Stimulated activated CD4-positive, alpha-beta T cell treated with anti-CD3 and anti-CD28 coated beads, Interleukin-1b, Interleukin-23, amount 100 ng/mL, for 4 hours (primary cell): ENCODE data around the gene COL5A2.

Source experiments
- DNase-seq, 2 donors: peaks; one replicate each; pipeline ENCODE4 v3.0.0-alpha.2; 2020; ENCODE audit warnings: low read depth in 2 of 2

Gene COL5A2

DNA sequence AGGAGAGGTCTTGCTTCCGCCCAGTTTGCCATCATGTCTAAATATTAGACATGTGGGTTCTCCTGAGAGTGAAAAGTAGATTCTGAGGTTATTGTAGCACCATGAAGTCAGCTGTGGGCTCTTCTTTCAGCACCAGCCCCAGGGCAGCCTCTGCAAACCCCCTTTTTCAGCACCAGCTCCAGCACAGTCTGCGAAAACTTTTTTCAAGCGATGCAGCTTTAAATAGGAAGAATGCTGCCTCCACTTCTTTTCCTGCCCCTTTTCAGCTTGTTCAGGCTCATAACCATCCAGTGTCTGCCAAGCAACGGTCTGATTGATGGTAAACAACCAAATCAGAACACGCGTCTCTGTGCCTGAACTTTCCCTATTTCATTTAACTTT, at the start of gene COL5A2:
Gene COL5A2, minus strand, starts transcription at position 192 of the 381 bp plus-strand sequence. Its CDS starts 157 bp downstream, at position 35.
- no peak for DNase-seq

DNA sequence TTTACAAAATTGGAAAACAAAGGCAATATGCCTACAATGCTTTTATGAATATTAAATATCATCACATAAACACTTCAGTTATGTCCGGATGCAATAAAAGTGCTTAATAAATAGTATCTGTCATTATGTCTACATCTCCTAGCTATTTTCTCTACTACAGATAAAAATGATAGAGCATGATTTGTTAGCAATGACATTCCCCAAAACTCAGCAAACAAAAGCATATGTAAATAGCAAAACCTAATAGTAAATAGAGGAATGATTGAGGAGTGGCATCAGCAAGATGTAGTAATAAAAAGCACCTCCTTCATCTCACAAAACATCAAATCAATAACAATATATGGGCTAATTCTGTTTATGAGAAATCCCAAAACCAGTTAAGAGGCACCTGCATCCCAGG, 46.5 kb upstream of the COL5A2 start:
- no peak for DNase-seq

DNA sequence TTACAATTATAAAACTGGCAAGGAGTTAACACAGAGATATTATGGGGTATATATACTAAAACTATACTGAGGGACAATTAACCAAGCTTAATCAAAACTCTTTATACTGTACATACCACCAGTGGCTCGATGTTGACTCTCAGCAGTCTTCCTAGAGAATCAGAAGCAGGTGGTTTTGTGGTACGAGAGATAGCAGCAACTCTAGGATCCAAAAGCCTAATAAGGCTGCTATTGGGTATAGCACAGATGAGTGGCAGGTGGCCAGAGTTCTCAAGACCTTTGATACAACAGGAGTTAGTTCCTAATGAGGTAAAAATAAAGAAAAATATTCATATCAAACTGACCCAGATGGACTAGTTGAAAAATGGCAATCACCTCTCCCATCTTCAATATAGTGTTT, 45.5 kb upstream of the COL5A2 start:
- no peak for DNase-seq

DNA sequence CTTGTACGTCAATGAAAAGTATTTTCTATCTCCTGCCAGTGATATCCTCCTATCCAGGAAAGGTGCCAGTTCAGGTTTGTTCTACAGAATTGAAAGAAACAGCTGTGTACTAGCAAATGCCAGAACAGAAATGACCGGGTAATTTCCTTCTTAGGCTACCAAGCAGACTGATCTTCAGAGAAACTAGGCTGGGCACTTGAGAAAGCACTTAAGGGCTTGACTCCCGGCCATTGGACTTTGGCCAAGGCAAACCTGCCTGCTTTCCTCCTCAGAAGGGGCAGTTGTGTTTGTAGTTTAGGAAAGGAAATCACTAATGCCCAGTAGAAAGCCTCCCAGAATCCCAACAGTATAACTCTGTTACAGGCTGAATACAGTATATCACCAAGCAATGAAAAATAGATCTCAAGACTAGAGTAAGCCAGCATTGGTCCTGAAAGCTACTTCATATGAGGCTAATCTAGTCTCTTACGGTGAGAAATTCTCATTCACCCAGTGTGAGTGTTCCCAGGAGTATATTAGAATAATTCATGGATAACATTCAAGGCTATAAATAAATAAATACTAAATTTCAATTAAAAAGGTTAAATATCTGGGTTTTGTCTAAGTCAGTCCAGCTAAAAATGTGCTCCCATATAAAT, 43.0 kb upstream of the COL5A2 start:
- no peak for DNase-seq

DNA sequence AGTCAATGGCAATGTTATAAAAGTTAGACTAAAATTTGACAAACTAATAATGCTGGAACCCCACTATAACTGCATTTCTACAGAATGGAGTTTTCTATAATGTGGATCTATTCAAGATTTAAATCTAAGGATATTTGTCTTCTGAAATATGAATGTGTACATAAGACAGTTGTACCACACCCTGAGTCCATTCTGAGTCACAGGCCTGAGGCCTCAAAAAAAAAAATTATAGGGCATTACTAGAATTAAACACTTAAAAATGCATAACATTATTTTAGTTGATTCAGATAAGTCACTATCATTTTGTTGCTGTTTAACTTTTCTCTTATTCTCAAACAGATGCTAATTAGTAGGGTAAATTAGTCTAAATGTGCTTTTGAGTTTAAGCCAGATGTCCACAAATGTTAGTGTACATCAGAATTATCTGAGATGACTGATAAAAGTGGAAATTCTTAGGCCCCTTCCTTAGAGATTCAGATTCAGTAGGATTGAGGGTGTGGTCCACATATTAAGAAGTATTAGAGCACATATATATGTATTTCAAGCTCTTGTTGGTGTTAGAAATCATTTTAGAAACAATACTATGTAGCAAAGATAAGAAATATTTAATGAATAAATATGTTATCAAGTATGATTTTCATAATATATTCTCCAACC, 42.4 kb upstream of the COL5A2 start:
- DNase-seq: no peak

DNA sequence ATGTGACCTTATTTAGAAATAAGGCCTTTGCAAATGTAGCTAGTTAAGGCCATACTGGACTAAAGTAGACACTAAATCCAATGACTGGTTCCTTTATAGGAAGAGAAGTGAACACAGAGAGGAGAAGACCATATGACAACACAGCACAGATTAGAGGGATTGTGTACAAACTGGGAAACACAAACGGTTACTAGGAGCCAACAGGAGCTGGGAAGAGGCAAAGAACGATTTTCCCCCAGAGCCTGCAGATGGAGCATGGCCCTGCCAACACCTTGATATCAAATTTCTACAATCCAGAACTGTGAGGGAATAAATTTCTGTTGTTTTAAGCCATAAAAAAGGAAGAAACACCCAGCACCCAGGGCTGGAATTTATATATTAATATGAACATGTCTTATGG, 38.7 kb upstream of the COL5A2 start:
- DNase-seq: no peak

DNA sequence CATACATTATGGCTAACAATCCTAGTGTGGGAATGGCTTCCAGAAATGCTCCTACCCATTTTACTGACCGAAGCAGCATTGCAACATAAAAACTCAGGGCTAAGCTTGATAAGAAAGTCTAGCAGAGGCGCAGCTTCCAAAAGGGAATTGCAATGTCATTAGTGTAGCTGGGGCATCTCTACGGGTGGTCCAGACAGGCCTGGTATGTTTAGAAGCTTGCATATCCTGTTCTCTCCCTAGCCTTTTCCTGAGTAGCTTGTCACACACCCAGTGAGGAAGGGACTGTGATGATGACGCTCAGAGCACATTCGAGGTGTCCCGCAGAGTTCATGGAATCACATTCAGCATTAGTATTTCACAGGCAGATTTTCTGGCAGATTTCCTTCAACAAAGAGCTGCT, 38.0 kb upstream of the COL5A2 start:
- DNase-seq: no peak

DNA sequence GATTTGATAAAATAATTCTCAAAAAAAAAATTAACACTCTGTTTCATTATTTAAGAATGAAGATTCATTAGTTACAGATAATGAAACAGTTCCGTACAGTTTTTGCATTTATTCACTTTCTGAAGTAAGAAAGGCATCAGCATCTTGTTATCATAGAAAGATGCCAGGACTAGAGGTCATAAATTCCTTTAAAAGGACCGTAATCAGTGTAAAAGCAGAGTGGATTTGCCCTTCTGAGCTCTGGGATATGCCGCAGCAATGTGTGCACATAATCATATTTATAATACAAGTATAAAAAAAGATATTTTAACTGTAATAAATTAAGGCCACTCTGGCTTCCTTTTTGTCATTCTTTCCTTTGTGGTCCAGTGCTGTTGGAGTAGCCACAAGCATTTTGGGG, 37.5 kb upstream of the COL5A2 start:
- no peak for DNase-seq

DNA sequence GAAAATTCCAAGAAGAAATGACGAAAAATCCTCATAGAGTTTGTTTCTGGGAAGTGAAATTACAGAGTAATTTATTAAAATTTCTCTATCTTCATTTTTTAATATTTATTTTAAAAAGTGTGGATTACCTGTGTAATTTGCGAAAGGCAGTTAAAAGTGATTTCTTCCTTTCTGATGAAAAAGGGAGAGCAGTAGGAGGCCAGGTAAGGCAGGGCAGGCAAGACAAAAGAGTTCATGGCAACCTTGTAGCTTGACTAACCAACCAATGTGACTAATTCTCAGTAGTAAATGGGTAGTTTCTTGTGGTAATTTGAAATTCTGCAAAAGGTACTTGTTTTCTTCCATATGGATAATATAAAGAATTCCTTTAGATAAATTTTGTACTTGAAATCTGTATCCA, 34.9 kb upstream of the COL5A2 start:
- no peak for DNase-seq

DNA sequence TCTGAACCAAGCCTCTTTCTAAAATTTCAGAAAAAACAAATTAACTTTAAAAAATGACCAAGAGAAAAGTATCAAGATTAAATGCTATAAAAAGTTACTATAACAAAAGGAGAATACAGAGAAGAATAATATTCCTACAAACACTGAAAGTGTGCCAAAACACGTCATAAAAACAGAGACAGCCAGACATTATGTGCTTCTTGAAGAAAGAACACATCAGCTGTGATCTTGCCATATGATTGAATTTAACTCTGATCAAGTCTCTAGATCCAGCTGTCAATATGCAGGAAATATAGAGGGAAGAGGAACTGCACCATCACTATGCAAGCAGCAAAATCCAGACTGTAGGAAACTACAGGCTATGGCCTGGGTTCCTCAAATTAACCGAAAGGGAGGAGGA, 33.7 kb upstream of the COL5A2 start:
- DNase-seq: no peak

DNA sequence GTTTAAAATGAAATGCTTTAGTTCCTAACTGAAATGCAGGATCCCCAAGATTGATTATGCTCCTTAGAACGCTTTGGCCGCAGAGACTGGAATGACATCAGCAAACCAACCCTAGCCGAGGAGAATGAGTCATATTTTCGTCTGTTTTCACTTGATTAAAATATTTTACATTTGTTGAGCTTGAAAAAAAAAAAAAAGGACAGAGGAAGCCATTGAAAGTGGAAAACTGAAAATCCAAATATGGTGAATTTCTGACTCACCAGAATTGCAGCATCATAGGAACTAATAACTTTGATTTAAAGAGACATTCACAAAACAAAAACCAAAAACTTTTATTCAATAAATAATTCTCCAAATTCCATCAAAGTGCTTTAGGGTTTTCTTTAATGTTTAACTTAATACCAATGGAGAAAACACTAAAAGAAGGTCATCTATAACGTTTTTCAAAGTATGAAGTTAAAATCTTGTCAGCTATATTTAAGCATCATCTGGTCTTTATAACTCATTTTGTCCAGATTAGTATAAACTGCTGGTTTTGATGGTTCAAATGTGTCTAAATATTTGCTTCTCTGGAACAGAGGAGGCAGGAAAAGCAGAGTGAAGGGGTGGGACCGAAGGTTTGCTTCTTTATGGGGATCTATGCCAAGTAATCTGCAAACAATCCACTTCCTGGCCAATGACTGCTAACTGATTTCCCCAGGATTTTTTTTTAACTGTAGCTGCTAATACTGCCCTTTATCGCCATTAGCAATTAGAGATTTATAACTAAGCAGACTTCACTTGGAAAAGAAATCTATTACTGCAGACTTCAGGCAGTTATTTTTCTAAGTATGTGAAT, 30.9 kb upstream of the COL5A2 start:
- DNase-seq: no peak

DNA sequence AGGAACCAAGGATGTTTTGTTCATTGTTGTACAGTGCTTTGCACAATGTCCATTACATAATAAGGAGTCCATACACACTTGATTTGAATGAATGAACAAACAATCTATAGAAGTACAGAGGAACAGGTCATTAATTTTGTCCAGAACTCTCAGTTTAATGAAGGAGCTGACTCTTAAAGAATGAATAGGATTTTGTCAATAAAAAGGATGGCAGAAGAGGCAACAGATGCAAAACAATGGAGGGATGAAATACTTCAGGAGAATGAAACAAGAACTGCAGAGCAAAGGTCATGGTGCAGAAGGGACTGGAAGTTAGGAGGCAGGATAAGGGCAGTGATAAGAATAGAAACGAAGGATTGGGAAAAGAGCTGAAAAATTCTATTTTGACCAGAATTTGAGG, 28.7 kb upstream of the COL5A2 start:
- no peak for DNase-seq

DNA sequence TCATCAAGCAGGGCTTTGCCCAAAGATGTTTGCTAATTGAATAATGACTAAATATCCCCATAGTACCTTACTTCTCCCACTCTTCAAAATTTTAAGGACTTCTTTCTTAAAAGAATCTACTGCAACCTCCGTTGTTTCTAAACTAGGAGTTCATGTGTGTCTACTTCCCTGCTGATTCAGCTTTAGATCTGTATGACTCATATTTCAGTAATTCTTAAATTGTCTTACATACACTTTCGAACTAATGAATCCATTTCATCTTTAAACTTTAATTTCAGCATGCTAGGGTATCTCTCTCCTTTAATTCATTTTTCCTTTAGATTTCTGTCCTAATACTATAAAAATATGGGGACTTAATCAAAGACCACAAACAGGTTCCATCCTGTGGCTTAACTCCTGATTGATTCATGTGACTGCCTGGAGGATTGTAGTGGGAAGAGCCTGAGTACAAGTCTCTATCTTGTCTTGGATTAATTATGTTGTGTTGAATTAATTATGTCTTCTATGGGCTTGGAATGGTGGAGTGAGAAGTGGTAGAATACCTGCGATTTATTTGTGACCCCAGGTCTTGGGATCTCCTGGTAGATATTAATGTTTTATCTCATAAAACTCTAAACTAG, 24.9 kb upstream of the COL5A2 start:
- DNase-seq: no peak

DNA sequence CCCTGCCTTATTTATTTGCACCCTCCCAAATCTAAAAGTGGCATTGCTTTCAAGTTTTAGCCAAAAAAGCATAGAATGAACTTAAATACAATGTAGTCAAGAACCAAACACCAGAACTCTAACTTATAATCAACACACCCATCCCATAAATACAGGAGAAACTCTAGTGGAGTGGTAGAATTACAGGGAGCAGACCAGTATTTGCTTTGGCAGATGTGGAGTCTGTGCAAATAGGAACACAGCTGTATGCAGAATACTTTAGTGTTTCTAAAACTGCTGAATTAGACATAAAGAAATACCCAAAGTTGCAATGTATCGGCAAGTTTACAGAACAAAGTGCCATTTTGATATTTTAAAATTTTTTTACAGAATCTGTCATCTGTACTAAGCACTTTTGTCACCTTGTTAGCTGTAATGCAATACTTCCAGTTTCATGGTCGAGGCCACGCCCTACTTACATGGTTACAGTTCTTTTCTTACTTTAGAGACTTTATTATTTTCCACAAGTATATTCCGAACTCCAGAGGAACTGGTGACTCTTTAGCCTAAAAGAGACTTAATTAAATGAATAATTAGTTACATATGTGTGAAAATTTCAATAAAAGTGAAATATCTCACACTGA, 23.7 kb upstream of the COL5A2 start:
- DNase-seq: no peak

DNA sequence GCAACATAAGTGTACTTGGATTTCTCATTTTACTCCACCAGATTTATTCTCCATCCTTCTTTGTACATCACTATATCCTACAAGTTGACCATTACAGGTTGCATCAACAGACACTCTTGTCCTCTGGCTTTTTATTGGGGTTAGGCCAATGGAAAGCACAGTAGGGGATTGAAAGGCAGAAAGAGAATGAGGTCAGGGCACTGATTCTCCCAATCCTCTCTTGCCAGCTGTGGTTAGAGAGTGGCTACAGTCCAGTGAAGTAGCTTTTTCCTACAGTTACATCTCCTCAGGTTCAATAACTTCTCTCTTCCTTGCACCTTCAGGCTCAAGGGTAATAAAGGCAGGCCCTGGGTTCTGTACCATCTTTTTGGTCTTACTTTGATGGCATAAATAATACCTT, 20.2 kb upstream of the COL5A2 start:
- DNase-seq: no peak

DNA sequence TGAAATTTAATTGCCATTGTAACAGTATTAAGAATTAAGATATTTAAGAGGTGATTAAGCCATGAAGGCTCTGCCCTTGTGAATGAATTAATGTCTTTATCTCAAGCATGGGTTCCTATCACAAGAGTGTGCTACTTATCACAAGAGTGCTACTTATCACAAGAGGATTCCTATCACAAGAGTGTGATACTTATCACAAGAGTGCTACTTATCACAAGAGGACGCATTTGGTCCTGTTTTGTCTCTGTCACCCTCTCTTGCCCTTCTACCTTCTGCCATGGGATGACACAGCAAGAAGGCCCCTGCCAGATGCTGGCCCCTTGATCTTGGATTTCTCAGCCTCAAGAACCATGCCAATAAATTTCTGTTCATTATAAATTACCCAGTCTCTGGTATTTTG, 13.2 kb upstream of the COL5A2 start:
- DNase-seq: no peak

DNA sequence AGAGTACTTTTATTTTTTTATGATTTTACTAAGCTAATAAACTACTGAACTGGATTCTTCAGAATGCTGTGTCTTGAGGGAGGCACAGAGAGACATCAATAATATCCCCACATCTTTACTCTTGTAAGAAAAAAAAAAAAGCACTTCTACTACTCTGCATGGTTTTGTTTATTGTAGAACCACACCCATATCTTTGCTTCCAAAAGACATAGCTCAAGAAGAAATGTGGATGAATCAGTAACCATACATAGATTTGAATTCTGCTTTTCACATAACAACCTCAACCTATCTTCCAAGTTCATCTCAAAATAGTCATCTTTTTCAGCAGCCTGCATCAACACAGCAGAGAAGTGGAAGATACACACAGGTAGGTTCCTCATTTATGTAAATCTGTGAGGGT, 12.2 kb upstream of the COL5A2 start:
- no peak for DNase-seq

DNA sequence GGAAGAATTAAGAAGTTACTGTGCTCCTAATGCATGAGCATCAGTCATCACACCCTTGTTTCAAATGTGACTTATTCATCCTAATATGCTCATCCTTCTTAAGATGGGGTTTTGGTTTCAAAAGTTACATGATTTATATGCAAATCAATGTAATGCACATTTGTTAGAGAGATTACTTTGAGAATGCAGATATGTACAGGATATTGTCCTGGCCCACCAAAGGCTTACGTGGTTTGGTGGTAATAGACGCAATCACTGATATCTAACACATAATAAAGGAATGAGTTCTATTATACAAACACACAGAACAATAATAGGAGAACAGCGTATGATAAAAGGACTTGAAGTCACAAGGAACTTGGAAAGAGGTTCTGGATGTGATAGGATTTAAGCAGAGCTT, 11.1 kb upstream of the COL5A2 start:
- DNase-seq: no peak

DNA sequence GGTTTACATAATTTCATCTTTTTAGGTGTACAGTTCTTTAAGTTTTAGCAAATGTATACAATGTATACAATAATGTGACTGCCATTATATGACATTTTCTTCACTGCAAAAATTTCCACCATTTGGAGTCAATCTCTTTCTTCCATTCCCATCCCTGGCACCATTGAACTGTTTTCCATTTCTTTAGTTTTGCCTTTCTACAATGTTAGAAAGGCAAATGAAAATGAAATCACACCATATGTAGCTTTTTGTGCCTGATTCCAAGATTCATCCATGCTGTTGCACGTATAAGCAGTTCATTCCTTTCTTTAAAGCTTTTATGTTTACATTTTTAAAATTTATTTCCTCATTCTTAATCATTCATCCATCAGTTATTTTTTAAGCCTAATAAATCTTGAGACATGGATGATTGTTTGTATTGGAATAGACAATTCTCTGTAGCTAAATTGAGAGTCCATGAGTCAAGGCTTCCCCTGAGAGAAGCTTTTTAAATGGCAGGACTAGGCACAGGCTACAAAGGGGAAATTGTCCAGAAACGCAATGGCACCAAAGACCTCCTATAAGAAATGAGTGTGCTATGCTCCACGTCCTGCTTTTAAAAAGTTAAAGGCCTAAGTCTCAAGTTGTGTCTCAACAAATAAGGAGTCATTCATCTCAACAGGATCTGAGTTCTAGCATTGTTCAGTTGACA, 8.7 kb upstream of the COL5A2 start:
- no peak for DNase-seq

DNA sequence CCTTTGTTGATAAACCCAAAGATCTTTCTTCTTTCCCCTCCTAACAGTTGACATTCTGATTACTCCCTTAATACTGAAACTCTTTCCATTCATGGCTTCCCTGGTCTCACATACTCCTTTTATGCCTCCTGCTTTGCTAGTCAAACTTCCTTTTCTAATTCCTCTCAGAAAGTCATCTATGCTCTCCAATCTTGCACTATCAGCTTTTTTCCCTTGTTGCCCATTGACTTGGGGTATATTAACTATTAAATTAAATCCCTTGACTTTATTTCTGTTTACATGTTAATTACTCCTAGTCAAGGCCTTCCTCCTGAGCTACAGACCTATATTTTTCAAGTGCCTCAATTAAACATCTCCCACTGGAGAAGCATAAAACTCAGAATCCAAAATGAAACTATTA, 3.6 kb upstream of the COL5A2 start:
- DNase-seq: no peak

DNA sequence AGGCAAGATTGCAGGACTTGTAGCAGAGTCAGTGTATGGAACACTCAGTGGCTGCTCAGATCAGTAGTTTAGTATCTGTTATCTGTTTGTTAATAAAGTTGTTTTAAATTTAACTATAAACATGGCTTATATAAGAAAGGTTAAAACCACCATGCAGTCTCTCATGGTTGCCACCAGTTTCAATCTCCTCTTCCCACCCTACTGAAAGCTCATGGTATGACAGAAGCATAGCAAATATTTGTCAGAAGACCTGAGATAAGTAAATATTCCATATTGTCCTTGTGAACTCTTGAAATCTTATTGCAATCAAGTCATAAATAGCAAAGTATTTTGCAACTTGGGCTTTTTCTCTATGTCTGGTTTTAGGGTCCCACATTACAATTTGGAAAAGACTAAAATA, 2.1 kb upstream of the COL5A2 start:
- no peak for DNase-seq
